GM23338 (cell line): ENCODE measurements around the gene CACNB1. TPM values are rescaled to one million over a fixed set of nuclear protein-coding genes. Genes with fewer than 3 reads are reported as not detected.

Experiments
- ATAC-seq: fragments of 200-7000 bp; cut with Tn5 transposase; 3 replicates; pipeline ENCODE4 v1.9.1; 2020
- DNase-seq: peaks from one replicate; pipeline ENCODE4 v3.0.0-alpha.2; 2015; ENCODE audit warnings: low spot score
- H2AFZ ChIP-seq: fragments of 200-600 bp; sonication (generic); 2 replicates; pipeline ENCODE4 v1.8.0; 2016; ENCODE audit warnings: antibody characterized with exemption, mild to moderate bottlenecking, moderate library complexity
- H3F3A ChIP-seq: fragments of 200-600 bp; sonication (generic); replicated peaks from 2 replicates; pipeline ENCODE4 v1.8.0; 2017; ENCODE audit warnings: antibody characterized with exemption, mixed run types, low read depth
- H3K27ac ChIP-seq: fragments of 200-600 bp; sonication (generic); 2 replicates; pipeline ENCODE4 v1.6.1; 2016; ENCODE audit warnings: low read depth
- H3K27me3 ChIP-seq: fragments of 200-600 bp; sonication (generic); 2 replicates; pipeline ENCODE4 v1.8.0; 2016; ENCODE audit warnings: mild to moderate bottlenecking, mixed run types, moderate library complexity; ENCODE audit not compliant: insufficient read depth
- H3K36me3 ChIP-seq: fragments of 200-600 bp; sonication (generic); 2 replicates; pipeline ENCODE4 v1.8.0; 2016; ENCODE audit warnings: mild to moderate bottlenecking; ENCODE audit not compliant: insufficient read depth
- H3K4me1 ChIP-seq: fragments of 200-600 bp; sonication (generic); 2 replicates; pipeline ENCODE4 v1.8.0; 2016; ENCODE audit warnings: mild to moderate bottlenecking, moderate library complexity; ENCODE audit not compliant: insufficient read depth
- H3K4me2 ChIP-seq: fragments of 200-600 bp; sonication (generic); 2 replicates; pipeline ENCODE4 v1.7.1; 2017; ENCODE audit warnings: mixed run types
- H3K4me3 ChIP-seq: fragments of 200-600 bp; sonication (generic); 2 replicates; pipeline ENCODE4 v1.6.1; 2016; ENCODE audit warnings: mixed run types
- H3K79me2 ChIP-seq: fragments of 200-600 bp; sonication (generic); replicated peaks from 2 replicates; pipeline ENCODE4 v1.8.0; 2017; ENCODE audit warnings: mild to moderate bottlenecking; ENCODE audit not compliant: insufficient read depth
- H3K9me2 ChIP-seq: fragments of 200-600 bp; sonication (generic); 2 replicates; pipeline ENCODE4 v1.8.0; 2017; ENCODE audit not compliant: insufficient read depth
- H4K20me1 ChIP-seq: fragments of 200-600 bp; sonication (generic); replicated peaks from 2 replicates; pipeline ENCODE4 v1.8.0; 2017; ENCODE audit warnings: mild to moderate bottlenecking; ENCODE audit not compliant: insufficient read depth
- H3K27ac Mint-ChIP-seq: 2 replicates; pipeline ENCODE4 v1.8.0; 2020; ENCODE audit warnings: inconsistent platforms, mild to moderate bottlenecking, moderate library complexity, mixed read lengths
- H3K27me3 Mint-ChIP-seq: 3 replicates; pipeline ENCODE4 v1.8.0; 2022; ENCODE audit warnings: low read depth, mild to moderate bottlenecking, moderate library complexity, mixed read lengths, inconsistent platforms; ENCODE audit not compliant: insufficient read depth, poor library complexity
- H3K36me3 Mint-ChIP-seq: 3 replicates; pipeline ENCODE4 v1.8.0; 2021; ENCODE audit warnings: low read depth, mild to moderate bottlenecking, inconsistent platforms, moderate library complexity, mixed read lengths
- H3K4me1 Mint-ChIP-seq: 3 replicates; pipeline ENCODE4 v1.8.0; 2020; ENCODE audit warnings: mild to moderate bottlenecking, inconsistent platforms, mixed read lengths
- H3K4me3 Mint-ChIP-seq: 3 replicates; pipeline ENCODE4 v1.8.0; 2021; ENCODE audit warnings: moderate library complexity, mild to moderate bottlenecking, inconsistent platforms, mixed read lengths
- H3K9me3 Mint-ChIP-seq: 3 replicates; pipeline ENCODE4 v1.8.0; 2020; ENCODE audit warnings: moderate library complexity, mild to moderate bottlenecking, inconsistent platforms, mixed read lengths
- CREB1 ChIP-seq: fragments of 250-450 bp; sonication (Bioruptor Pico); IDR thresholded peaks from 2 replicates; pipeline ENCODE4 v1.5.0; 2020; ENCODE audit warnings: low read depth, mild to moderate bottlenecking, moderate library complexity
- POLR2AphosphoS5 ChIP-seq: IDR thresholded peaks from 2 replicates; pipeline ENCODE4 v1.6.1; 2016; ENCODE audit warnings: antibody characterized with exemption, low read depth
- REST ChIP-seq: IDR thresholded peaks from one replicate; pipeline ENCODE4 v1.6.1; 2018; ENCODE audit warnings: antibody characterized with exemption; ENCODE audit not compliant: unreplicated experiment
- ZNF331 ChIP-seq: fragments of 250-450 bp; sonication (Bioruptor Pico); IDR thresholded peaks from 2 replicates; pipeline ENCODE4 v1.5.0; 2020; ENCODE audit warnings: low read depth, mild to moderate bottlenecking, moderate library complexity
- ZNF462 ChIP-seq: fragments of 250-450 bp; sonication (Bioruptor Pico); IDR thresholded peaks from 2 replicates; pipeline ENCODE4 v1.5.0; 2020; ENCODE audit warnings: mild to moderate bottlenecking, moderate library complexity
- polyA plus RNA-seq: library from polyadenylated mRNA; unstranded; fragments of >200 nt; fragmentation: Nextera tagmentation; extraction: Ambion mirVana; gene quantifications from 2 replicates; pipeline ENCODE4 v1.2.1, GENCODE V29; 2016
- total RNA-seq: library from RNA; depleted of rRNA; stranded (reverse); fragments of >200 nt; shearing (Covaris generic); gene quantifications from 2 replicates; pipeline ENCODE4 v1.2.3, GENCODE V29; 2014

The CACNB1 gene
- total and polyA plus RNA-seq, 2 experiments from 2014 or later, result 8.4 to 13.1 TPM

GRCh38 chr17:39212195-39212810 lies 14.8 kb upstream of the CACNB1 start:
- H3K4me1 ChIP-seq, result peaks cover 16% of the 10 kb centered on the region
- Mint-ChIP-seq H3K36me3 (no peaks in the 10 kb centered on the region), H3K27ac (no peak overlapping the region), H3K4me1 (peaks cover 36% of the 10 kb centered on the region), H3K9me3 (no peaks in the 10 kb centered on the region), H3K4me3 (no peak overlapping the region), H3K27me3 (peaks cover 23% of the 10 kb centered on the region)
- no peak for TF ChIP-seq POLR2AphosphoS5
- no peak for TF ChIP-seq CREB1 (CRISPR knock-in tag)
- TF ChIP-seq ZNF331, result no peak
- no peak for TF ChIP-seq REST
- TF ChIP-seq ZNF462, result no peak
- H3F3A ChIP-seq, result 0 out of 2 replicates have a peak, but pooled peaks cover 8% of the 10 kb centered on the region
- H4K20me1 ChIP-seq, result no peaks in the 10 kb centered on the region
- H3K27me3 ChIP-seq, result peaks cover 13% of the 10 kb centered on the region; the same call in 1 of the 2 replicates
- no peaks in the 10 kb centered on the region for H3K9me2 ChIP-seq
- DNase-seq (no peak), ATAC-seq (no peak)
- H3K4me3 ChIP-seq, result no peak overlapping the region
- no peak overlapping the region for H3K27ac ChIP-seq
- H3K4me2 ChIP-seq, result no peak overlapping the region
- H3K79me2 ChIP-seq, result no peaks in the 10 kb centered on the region
- H3K36me3 ChIP-seq, result no peaks in the 10 kb centered on the region
- no peak overlapping the region for H2AFZ ChIP-seq
